Measurements from ENCODE around the gene GPR39.

DNA sequence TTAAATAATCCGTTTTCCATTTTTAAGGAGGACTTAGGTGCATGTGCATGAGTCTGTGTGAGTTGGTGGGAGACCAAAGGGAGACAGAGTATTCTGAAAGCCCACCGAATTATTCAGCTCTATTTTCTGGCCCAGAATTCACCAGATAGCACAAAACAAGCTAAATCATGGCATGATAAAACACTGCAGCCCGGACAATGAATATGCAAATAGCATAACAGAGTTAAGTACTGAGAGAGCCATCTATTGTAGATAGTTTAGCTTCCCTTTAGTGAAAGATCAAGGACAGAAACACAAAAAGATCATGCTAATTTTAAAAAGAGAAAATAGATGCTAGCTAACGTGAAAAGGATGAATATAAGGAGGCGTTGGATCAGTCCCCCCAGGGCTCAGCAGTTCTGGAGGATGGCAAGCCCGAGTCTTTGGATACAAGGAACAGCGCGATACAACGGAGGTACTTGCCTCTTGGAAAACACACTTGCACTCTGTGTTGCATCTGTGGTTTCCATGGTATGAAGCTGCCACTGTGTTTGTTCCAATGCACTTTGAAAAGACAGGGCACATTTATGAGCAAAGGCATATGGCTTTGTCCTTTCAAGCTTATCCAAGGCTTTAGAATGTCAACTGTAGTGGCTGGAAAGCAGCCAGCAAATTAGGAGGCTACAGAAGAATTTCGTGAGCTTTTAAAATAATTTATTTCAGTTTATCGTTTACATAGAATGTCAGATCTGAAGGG is 133.5 kb downstream of the GPR39 start:
- TF ChIP-seq, protein P1, sequence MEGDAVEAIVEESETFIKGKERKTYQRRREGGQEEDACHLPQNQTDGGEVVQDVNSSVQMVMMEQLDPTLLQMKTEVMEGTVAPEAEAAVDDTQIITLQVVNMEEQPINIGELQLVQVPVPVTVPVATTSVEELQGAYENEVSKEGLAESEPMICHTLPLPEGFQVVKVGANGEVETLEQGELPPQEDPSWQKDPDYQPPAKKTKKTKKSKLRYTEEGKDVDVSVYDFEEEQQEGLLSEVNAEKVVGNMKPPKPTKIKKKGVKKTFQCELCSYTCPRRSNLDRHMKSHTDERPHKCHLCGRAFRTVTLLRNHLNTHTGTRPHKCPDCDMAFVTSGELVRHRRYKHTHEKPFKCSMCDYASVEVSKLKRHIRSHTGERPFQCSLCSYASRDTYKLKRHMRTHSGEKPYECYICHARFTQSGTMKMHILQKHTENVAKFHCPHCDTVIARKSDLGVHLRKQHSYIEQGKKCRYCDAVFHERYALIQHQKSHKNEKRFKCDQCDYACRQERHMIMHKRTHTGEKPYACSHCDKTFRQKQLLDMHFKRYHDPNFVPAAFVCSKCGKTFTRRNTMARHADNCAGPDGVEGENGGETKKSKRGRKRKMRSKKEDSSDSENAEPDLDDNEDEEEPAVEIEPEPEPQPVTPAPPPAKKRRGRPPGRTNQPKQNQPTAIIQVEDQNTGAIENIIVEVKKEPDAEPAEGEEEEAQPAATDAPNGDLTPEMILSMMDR (conservative IDR thresholded peaks at IDR 0.05), result no peak
- TF ChIP-seq ZFX (IDR thresholded peaks at IDR 0.05), result no peak

Measured in C4-2B (cell line).